Suppressor macrophage treated with lipopolysaccharide for 4 hours (primary cell): Measurements from ENCODE around the gene TSPAN31.
"Not testable (repeated sequence)": the region's sequence is repeated elsewhere in the genome, so short reads cannot be mapped to it uniquely, and the experiment has no call there.

ENCODE experiments used
- DNase-seq: peaks from one replicate; pipeline ENCODE4 v3.0.0-alpha.2; 2020

TSPAN31 gene

DNA sequence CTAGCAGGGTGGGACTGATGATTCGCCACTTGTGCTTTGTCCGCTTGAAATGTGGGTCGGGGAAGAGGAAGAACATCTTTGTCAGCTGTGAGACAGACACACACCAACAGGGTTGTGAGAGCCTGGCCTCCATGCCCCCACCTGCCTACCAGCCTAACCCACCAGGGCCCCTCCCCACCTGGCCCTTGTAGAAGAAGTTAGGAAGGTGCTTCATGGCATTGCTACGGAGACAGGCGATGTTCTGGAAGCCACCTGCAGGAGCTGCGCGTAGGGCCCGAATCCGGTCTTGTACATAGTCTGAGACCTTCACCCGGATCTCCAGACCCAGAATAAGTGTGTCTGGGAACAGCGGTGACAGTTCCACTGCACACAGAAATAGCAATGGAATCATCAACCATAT lies 24.8 kb downstream of the TSPAN31 start:
- no peak for DNase-seq

DNA sequence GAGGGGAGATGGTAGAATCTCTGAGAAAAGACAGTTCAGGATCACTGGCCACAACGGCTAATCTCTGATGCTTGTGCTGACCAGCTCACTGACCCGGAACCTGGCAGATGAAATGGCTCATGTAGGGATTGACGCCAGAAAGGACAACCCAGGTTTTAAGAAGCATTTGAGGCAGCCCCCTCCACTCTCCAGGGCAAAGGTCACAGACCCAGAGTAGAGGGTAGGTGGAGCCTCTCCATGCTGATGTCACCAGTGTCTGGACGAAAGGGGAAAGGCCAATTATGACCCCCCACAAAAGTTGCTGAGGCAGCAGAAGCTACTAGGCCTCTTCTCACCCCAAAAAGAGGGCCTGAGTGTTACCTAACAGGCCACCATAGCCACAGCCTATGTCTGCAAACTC lies 25.9 kb downstream of the TSPAN31 start:
- no peak for DNase-seq

DNA sequence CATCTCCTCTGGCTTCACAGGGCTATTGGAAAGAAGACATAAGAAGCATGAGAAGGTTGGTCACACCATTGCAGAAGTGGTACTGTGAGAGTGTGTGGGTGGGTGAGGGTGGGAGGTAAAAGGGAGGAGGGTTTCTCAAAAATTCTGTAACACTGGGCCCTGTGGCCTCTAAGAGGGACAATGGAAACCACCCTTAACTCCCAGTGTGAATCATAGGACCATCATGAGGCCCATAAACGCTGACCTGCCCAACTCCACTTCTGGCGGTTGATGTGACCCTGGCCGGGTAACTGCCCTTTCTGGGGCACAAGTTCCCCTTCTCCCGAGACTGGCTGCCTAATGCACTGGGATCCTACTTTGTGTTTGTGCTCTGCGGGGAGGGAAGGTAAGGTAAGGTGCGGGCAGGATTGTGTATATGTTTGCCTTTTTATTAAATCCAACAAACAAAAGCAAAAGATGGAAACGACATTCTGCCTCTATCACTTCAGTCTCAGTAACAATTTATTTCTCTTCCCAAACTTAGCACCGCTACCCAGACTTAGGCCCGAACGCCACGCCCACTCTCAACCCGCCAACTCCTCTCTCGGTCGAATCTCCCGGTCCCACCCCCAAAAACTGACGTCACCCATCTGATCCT lies 26.5 kb downstream of the TSPAN31 start:
- DNase-seq = peak; percentile 97

DNA sequence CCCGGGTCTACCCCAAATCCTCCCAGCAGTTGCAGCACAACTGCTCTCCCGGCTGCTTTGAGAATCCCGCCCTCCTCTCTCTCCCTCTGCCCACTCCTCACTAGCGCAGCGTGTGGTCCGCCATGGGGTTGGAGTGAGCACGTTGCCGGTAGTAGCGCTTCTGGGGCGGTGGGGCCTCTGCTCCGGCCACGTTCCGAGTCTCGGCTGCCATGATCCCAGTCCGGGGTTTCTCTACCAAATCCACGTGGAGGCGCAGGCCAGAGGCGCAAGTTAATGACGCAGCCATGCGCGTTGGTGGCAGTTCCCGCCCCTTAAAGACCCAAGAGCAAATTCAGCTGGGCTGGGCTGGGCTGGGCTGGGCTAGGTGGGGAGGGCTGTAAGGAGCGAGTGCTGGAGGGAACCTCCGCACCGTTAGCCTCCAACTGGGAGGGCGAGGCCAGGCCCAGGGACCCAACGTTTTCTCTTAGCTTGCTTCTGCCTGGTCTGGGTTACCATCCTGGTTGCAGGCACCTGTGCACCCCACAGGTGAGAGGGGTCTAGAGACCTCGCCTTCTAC lies 27.1 kb downstream of the TSPAN31 start, which contains the start of gene METTL1:
METTL1 (minus strand) TSS at position 233 of the 556 bp plus-strand sequence; CDS start at position 211, 22 bp downstream.
- DNase-seq = peak; percentile 97

DNA sequence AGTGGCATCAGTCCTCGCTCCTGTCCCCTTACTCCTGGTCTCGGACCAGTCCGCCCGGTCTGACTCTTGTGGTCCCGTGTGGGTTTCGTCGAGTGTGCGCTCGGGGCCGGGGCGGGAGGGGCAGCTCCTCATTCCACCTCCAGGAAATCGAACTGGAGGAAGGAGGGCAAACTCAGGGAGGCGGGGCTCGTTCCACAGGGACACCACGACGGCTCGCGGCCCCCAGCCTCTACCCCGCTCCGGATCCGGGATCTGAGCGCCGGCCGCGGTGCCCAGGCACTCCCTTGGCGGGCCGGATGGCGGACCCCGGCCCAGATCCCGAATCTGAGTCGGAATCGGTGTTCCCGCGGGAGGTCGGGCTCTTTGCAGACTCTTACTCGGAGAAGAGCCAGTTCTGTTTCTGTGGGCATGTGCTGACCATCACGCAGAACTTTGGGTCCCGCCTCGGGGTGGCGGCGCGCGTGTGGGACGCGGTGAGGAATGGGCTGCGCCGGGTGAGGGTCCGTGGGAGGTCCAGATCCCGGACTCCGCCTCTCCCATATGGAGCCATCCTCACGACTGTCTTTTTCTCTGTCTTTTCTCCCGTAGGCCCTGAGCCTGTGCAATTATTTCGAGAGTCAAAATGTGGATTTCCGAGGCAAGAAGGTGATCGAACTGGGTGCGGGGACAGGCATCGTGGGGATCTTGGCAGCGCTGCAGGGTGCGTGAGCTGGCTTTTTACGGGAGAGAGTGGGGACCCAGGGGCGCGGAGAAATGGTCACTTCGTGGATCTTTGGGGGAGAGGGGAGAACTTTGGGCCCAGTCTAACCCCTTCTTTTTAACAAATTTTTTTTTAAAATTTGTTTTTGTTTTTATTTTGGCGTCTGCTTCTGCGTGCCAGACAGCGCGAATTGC lies 27.8 kb downstream of the TSPAN31 start, which contains the start of gene EEF1AKMT3:
EEF1AKMT3 (plus strand) TSS at position 186 of the 894 bp plus-strand sequence; CDS start at position 297, 111 bp downstream.
- DNase-seq = peak; percentile 82

DNA sequence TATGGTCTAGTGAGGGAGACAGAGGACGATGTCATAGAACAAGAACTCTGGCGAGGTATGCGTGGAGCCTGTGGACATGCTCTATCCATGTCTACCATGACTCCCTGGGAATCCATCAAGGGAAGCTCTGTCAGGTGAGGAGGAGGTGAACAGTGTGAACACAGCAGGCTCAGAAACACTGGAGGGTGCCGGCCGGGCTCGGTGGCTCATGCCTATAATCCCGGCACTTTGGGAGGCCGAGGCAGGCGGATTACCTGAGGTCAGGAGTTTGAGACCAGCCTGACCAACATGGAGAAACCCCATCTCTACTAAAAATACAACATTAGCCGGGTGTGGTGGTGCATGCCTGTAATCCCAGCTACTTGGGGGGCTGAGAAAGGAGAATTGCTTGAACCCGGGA lies 29.8 kb downstream of the TSPAN31 start:
- not testable (repeated sequence) for DNase-seq

DNA sequence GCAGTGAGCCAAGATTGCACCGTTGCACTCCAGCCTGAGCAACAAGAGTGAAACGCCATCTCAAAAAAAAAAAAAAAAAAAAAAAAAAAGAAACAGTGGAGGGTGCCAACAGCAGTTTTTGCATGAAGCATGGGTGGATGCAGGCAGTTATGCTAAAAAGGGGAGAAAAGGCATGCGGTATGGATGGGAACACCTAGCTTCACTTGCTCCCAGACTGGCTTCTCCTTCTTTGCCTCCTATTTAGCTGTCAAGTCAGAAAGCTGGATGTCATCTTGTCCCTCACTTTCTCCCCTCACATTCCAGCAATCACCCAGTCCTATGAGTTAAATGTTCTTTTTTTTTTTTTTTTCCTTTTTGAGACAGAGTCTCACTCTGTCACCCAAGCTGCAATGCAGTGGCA lies 30.2 kb downstream of the TSPAN31 start:
- DNase-seq = no peak

DNA sequence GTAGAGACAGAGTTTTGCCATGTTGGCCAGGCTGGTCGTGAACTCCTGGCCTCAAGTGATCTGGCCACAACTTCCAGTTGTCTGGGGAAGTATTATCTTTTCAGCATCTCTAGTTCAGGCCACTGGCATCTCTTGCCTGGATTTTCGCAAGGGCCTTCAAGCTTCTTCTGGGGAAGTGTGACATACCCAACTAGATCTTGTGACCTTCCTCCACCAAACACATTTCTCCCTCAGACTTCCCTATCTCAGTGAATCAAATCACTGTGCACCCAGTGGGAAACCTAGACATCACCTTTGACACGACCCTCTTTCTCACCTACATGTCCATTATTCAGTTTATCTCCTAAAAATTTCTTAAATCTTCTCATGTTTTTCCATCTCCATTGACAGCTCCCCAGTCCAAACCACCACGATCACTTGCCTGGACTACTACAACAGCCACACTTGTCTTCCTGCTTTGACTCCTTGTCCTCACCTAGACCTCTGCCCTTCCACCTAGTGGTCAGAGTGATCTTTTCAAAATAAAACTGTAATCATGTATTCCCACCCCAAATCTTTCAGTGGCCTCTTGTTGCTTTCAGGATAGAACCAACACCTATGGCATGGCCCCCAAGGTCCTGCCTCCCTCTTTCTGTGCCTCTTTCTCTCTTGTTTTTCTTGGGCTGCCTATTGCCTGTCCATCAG lies 30.9 kb downstream of the TSPAN31 start:
- DNase-seq = peak; percentile 63

DNA sequence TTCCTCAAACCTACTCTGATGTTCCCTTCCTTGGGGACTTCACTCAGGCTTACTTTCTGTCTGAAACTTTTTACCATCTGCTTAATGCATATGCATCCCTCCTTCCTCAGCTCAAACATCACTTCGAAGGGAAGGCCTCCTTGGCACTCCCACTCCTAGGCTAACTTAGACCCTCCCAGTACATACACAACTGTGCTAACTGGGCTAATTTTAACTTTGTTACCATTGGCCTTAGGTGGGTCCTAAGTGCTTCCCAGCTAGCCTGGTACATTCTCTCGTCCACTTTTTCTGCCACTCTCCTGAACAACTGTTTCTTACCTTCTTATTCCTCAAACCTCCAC lies 31.4 kb downstream of the TSPAN31 start:
- DNase-seq = no peak

DNA sequence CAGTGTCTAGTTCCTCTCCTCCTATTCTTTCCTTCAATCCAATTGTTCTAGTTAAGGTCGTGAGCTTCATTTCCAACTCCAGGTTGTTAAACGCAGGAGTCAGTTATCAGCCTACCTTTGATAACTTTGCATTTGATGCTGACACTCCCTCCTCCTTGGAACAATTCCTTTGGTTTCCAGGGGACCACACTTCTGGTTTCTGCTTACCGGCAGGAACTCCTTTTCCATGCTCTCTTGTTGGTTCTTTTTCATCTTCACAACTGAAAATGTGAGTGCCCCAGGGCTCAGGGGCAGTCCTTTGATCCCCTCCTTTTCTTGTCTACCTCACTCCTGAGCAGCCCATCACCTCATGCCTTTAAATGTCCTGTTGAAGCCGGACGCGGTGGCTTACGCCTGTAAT lies 32.5 kb downstream of the TSPAN31 start:
- DNase-seq = no peak

DNA sequence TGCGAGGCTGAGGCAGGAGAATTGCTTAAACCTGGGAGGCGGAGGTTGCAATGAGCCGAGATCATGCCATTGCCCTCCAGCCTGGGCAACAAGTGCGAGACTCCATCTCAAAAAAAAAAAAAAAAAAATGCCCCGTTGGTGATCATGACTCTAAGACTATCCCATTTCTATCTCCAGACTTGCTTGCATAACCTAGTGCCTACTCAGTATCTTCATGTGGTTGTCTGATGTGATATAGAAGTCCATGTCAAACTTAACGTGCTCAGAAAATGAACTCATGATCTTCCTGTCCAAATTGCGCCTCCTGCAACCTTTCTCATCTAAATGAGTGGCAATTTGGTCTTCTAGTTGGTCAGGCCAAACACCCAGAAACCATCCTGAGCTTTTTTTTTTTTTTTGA lies 33.1 kb downstream of the TSPAN31 start:
- DNase-seq = no peak

DNA sequence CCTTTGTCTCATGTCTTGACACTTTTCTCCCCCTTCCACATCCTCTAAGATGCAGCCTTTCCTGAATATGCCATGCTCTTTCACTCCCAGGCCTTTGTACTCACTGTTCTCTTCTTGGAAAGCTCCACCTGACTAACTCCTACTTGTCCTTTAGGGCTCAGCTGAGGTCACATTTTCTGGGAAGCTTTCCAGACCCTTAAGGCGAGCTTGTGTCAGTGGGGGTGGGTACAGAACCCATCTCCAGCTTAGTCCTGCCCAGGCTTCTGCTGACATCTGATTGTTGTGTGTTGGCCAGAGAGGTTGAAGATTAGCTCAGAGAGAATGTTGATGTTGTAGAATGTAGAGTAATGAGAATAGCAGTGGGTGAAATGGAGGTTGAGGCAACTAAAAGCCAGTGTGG lies 34.9 kb downstream of the TSPAN31 start:
- DNase-seq = no peak

DNA sequence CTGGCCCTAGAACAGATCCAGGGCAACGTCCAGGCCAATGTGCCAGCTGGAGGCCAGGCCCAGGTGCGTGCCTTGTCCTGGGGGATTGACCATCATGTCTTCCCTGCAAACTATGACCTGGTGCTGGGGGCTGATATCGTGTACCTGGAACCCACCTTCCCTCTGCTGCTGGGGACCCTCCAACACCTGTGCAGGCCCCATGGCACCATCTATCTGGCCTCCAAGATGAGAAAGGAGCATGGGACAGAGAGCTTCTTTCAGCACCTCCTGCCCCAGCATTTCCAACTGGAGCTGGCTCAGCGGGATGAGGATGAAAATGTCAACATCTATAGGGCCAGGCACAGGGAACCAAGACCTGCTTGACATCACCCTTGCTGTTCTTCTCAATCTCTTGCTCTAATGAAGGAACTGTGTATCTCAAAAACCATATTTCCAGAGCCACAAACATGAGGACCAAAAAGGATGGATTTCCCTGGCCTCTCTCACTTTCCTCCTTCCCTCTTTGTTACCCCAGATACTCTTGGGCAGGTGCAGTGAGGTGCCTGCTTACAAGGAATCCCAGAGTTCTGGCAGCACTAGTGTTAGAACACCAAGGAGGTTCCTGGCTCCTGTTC lies 35.6 kb downstream of the TSPAN31 start:
- no peak for DNase-seq

DNA sequence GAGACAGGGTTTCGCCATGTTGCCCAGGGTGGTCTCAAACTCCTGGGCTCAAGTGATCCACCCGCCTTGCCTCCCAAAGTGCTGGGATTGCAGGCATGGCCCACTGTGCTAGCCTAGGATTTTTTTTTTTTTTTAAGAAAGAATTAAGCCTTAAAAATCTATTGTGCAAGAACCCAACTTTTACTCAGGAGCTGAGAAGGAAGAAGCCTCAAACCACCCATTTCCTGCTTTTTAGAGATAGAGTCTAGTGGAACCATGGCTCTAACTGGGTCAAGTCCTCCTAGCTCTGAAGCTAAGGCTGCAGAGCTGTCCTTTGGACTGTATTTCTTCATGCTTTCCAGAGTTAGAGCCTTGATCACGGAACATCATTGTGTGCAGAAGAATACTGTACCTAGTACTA lies 36.4 kb downstream of the TSPAN31 start:
- DNase-seq = no peak

DNA sequence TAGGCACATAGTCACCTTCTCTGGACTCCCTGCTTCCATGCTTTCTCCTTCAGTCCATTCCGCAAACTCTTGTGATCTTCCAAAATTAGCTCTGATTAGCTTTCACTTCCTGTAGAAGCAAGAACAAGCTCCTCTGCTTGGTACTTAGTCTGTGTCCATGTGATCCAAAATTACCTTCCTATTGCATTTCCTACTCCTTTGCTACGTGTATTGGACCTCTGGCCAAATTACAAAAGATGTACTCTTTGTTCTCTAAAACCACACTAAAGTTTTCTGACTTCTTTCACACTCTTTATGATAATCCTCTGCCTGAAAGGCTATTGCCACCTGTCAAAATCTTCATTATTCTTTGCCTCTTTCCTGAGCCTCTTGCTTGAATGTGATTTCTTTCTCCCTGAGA lies 37.0 kb downstream of the TSPAN31 start:
- DNase-seq = no peak

DNA sequence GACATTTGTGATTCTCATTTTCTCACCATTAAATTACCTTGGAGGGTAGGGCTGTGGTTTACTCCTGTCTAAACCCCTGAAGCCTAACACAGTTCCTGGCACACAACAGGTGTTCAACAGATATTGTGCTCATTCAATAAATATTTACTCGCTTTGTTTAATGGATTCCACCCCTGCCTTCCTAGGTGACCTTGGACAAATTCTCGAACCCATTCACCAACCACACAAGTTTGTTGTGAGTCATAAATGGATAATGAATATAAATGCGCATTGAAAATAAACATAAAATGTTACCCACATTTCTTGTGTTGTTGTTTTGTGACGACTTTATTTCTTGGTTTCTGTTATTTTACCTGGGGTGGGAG lies 37.4 kb downstream of the TSPAN31 start:
- no peak for DNase-seq

DNA sequence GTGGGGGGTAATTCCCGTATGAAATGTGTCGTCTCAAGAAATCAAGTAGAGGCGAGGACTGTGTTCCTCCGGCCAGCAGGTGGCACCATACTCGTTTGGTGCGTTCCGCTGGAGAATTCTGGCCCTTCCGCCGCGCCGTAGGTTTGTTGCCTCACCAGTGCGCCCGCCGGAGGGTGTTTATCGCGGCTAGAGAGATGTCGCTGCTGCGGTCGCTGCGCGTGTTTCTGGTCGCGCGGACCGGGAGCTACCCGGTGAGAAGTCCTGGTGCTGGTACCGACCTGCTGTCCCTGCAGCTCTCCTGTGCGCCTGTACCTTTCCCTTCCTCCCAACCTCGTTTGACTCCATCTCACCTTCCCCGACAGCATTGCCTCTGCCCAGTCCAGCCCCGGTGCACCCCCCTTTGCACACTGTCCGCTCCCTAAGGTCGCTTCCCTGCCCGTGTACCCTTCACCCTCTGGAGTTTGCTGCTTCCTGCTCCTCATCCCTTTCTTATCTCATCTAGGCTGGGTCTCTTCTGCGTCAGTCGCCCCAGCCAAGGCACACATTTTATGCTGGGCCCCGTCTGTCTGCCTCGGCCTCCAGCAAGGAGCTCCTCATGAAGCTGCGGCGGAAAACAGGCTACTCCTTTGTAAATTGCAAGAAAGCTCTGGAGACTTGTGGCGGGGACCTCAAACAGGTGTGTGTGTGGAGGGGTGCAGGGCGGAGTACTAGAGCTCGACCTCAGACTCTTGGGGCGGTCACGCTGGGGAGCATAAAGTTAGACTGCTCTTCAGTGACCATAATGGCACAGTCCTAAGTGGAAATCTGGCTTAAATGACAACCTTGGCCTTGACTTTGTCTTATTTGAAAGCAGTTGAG lies 38.0 kb downstream of the TSPAN31 start, which contains the start of gene TSFM:
TSFM (plus strand) TSS at position 180 of the 858 bp plus-strand sequence; CDS start at position 195, 15 bp downstream.
- DNase-seq = peak; percentile 98

DNA sequence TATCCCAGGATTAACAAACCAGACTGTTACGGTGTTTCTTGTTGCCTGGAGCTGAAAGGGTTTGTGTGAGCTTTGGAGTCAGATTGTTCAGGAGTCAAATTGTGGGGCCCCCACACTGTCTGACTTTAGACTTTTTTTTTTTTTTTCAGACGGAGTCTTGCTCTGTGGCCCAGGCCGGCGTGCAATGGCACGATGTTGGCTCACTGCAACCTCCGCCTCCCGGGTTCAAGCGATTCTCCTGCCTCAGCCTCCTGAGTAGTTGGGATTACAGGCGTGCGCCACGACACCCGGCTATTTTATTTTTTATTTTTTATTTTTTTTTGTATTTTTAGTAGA lies 38.6 kb downstream of the TSPAN31 start:
- no peak for DNase-seq

DNA sequence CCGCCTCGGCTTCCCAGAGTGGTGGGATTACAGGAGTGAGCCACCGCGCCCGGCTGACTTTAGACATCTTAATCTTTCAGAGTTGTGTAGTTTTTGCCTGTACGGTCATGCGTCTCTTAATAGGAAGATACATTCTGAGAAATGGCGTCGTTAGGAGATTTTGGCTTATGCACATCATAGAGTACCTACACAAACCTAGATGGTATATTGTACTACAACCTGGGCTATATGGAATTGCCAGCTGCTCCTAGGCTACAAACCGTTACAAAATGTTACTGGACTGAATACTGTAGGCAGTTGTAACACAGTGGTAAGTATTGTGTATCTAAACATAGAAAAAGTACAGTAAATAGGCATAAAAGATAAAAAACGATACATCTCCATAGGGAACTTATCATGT lies 39.0 kb downstream of the TSPAN31 start:
- DNase-seq = no peak

DNA sequence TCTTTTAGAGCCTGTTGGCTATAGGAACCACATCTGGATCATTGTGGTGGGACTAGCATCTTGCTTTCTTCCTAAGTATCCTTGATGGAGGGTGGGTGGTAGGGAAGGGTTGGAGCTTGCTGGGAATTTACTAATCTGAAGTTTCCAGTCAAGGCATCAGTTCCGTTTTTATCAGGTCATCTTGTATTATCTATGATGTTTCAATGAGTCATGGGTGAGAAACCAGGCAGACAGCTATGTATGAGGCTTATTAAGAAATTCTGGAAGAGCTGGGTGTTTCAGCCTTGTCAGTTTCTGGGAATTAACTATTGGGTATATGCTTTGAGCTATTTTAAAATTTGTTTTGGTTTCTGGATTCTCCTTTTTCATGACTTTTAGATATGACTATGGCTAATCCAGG lies 49.1 kb downstream of the TSPAN31 start:
- DNase-seq = peak; percentile 93

DNA sequence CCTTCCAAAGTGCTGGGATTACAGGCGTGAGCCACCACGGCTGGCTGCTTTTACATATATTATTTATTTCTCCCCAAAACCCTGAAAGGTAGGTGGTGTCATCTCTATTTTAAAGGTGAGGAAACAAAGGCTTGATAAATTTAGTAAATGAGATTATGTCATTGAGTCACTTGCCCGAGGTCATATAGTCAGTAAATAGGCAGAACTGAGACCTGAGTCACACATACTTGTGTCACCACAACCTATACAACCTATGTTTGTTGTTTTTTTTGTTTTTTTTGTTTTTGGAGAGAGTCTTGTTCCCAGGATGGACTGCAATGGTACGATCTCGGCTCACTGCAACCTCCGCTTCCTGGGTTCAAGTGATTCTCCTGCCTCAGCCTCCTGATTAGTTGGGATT lies 50.5 kb downstream of the TSPAN31 start:
- DNase-seq = peak; percentile 51

DNA sequence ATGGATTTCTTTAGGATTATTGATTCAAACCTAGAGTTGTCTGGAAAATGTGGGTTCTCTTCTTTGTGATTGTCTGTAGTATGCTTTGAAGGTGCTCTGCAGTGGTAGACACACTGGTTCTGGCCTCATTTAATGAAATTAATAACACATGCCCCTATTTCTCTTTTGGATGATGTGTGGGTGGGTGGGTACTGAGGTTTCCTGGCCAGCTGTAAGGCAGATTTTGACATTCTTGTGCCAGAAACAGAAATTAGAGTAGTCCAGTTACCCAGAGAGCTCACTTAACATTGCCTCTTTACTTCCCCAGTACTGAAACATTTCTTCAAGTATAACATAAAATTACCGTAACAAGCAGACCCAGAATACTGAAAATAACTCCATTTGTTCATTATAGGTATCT lies 52.2 kb downstream of the TSPAN31 start:
- DNase-seq = no peak
